Measurements from ENCODE around the gene RBMS3. TPM values are rescaled to one million over a fixed set of nuclear protein-coding genes. Genes with fewer than 3 reads are reported as not detected.

Gene RBMS3
- total RNA-seq, 1 experiment from 2014 or later = 0.42 TPM

DNA sequence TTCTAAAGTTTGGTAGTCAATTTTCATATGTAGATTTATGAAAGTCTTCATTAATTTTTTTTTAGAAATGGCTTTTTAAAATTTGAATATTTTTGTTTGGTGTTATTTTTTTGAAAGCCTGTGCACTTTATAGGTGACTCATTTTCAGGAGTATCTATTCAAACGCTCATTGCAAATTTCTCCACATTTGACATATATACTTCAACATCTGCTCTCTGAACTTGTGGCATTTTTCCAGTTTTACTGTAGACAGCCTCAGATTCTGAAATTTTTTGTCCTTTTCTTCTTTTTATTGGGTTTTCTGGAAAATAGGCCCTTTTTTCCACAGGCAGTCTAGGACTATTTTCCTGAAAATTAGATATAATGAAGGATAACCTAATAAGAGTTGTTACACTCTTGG is 396.6 kb downstream of the RBMS3 start:
- Histone ChIP-seq H3K9me2 (ENCODE audit: insufficient read depth) (no peaks in the 10 kb centered on the region), H3K9ac (ENCODE audit: low read length) (no peak overlapping the region), H3K79me2 (ENCODE audit: insufficient read depth, low read length) (no peaks in the 10 kb centered on the region), H3K4me3 (replicated peaks in 1 of 2; ENCODE audit: low read depth in 1 of 2, low read length in 2 of 2) (no peak overlapping the region), H3K27me3 (ENCODE audit: insufficient read depth, low read length) (no peaks in the 10 kb centered on the region), H4K20me1 (ENCODE audit: insufficient read depth) (no peaks in the 10 kb centered on the region), H3K36me3 (ENCODE audit: control insufficient read depth in 1 of 2, insufficient read depth in 2 of 2, low read length in 2 of 2) (no peaks in the 10 kb centered on the region), H3K9me3 (ENCODE audit: control insufficient read depth in 1 of 2, insufficient read depth in 1 of 2, low read depth in 1 of 2, low read length in 2 of 2) (no peaks in the 10 kb centered on the region), H3K27ac (ENCODE audit: low read depth, low read length) (no peak overlapping the region), H2AFZ (ENCODE audit: low read depth, low read length, poor library complexity, severe bottlenecking) (peak overlapping the region; percentile 58), H3K4me1 (ENCODE audit: control insufficient read depth in 1 of 2, insufficient read depth in 2 of 2, low read length in 2 of 2) (no peaks in the 10 kb centered on the region), H3K4me2 (ENCODE audit: low read length) (no peak overlapping the region)
- RAD21 ChIA-PET (ENCODE audit: low non-redundant PET in 1 of 2, low total read pairs in 2 of 2, uncharacterized antibody in 2 of 2, unreplicated experiment in 2 of 2) = no interaction called here
- POLR2A ChIA-PET = no interaction called here
- no TSS peak for BruUV-seq (replicated peaks)
- no peak for DNase-seq (ENCODE audit: low read depth, low spot score)
- intact Hi-C loops (cut with micrococcal nuclease) = no loop called here
- CTCF ChIA-PET = no interaction called here
- no peak for ATAC-seq
- TF ChIP-seq, protein P1, sequence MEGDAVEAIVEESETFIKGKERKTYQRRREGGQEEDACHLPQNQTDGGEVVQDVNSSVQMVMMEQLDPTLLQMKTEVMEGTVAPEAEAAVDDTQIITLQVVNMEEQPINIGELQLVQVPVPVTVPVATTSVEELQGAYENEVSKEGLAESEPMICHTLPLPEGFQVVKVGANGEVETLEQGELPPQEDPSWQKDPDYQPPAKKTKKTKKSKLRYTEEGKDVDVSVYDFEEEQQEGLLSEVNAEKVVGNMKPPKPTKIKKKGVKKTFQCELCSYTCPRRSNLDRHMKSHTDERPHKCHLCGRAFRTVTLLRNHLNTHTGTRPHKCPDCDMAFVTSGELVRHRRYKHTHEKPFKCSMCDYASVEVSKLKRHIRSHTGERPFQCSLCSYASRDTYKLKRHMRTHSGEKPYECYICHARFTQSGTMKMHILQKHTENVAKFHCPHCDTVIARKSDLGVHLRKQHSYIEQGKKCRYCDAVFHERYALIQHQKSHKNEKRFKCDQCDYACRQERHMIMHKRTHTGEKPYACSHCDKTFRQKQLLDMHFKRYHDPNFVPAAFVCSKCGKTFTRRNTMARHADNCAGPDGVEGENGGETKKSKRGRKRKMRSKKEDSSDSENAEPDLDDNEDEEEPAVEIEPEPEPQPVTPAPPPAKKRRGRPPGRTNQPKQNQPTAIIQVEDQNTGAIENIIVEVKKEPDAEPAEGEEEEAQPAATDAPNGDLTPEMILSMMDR (IDR thresholded peaks at IDR 0.05 in 2 of 3, conservative IDR thresholded peaks at IDR 0.05 in 1 of 3; ENCODE audit: borderline replicate concordance in 1 of 3, insufficient read depth in 1 of 3, low read depth in 2 of 3, low read length in 2 of 3) = no peak
- TF ChIP-seq TCF7L2 (IDR thresholded peaks at IDR 0.05; ENCODE audit: borderline replicate concordance, extremely low read depth, insufficient read depth, insufficient read length) (no peak), EZH2 (IDR thresholded peaks at IDR 0.05) (no peak), POLR2A (IDR thresholded peaks at IDR 0.05; ENCODE audit: borderline replicate concordance, extremely low read depth, insufficient read depth, insufficient read length) (no peak), RAD21 (IDR thresholded peaks at IDR 0.05; ENCODE audit: low read depth) (no peak)
- TF ChIP-seq, protein P2, sequence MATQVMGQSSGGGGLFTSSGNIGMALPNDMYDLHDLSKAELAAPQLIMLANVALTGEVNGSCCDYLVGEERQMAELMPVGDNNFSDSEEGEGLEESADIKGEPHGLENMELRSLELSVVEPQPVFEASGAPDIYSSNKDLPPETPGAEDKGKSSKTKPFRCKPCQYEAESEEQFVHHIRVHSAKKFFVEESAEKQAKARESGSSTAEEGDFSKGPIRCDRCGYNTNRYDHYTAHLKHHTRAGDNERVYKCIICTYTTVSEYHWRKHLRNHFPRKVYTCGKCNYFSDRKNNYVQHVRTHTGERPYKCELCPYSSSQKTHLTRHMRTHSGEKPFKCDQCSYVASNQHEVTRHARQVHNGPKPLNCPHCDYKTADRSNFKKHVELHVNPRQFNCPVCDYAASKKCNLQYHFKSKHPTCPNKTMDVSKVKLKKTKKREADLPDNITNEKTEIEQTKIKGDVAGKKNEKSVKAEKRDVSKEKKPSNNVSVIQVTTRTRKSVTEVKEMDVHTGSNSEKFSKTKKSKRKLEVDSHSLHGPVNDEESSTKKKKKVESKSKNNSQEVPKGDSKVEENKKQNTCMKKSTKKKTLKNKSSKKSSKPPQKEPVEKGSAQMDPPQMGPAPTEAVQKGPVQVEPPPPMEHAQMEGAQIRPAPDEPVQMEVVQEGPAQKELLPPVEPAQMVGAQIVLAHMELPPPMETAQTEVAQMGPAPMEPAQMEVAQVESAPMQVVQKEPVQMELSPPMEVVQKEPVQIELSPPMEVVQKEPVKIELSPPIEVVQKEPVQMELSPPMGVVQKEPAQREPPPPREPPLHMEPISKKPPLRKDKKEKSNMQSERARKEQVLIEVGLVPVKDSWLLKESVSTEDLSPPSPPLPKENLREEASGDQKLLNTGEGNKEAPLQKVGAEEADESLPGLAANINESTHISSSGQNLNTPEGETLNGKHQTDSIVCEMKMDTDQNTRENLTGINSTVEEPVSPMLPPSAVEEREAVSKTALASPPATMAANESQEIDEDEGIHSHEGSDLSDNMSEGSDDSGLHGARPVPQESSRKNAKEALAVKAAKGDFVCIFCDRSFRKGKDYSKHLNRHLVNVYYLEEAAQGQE (IDR thresholded peaks at IDR 0.05; ENCODE audit: low read depth) = no peak
- TF ChIP-seq, protein P3, sequence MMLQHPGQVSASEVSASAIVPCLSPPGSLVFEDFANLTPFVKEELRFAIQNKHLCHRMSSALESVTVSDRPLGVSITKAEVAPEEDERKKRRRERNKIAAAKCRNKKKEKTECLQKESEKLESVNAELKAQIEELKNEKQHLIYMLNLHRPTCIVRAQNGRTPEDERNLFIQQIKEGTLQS (IDR thresholded peaks at IDR 0.05) = no peak

All from HCT116 (cell line).